HG03108 (cell line): ENCODE data around the gene NEU2.

ENCODE experiments used
- ATAC-seq: cut with Tn5 transposase; IDR thresholded peaks from one replicate; pipeline ENCODE4 v1.9.1; 2021; ENCODE audit warnings: moderate library complexity; ENCODE audit not compliant: unreplicated experiment

NEU2 gene

GRCh38 chr2:233032551-233033320 is at the start of gene NEU2:
Gene NEU2, plus strand, starts transcription at chr2:233032672. Its CDS starts 0 bp downstream, at chr2:233032672.
- no peak for ATAC-seq

DNA sequence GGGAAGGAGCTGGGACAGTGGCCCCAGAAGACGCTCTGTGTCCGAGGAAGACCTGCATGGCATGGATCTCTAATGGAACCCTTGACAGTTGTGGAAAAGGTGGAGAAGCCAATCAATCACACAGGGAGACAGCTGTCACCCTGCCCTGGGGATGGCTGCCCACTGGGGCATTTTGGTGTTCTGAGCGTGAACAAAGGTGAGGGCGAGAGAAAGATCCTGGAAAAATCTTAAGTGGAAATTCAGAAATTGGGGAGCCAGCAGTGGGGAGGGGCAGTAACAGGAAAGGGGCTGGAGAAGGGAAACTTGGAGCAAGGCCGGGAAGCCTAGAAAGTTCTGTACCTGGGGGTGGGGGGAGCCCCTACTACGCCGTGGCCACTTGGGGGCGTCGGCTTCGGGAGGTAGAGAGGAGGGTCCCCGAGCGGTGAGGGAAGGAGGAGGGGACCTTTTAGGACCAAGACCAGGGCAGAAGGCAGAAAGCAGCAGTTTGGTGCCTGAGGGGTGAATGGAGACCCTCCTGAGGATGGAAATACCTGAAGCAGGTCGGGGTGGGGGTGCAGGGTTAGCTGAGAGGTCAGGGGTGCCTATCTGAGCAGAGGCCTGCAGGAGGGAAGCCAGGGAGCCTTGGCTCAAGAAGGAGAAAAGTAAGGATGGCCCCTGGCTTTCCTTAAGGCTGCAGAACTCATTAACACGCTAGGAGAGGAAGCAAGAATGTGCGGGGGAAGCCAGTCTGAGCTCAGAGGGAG is 49.4 kb upstream of the NEU2 start:
- ATAC-seq, result no peak

DNA sequence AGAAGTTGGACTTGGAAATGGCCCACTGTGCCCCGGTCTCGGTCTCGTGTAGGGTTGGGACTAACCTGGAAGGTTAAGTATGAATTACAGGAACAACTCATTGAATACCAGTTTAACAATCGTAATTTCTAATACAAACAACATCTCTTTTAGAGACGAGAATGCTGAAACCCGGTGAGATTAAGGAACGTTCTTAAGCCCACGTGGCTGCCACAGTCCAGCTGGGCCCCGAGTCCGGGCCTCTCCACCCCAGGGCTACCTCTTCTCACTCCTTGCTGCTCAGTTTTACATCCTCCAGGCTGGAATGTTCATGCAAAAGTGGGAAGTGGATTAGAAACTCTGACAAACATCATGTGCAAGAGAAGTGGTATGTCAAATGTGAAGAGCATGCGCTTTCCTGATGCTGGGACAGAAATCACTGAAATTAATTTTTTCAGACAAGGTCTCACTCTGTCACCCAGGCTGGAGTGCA is 48.8 kb upstream of the NEU2 start:
- ATAC-seq, result no peak

GRCh38 chr2:232984451-232985207 is 47.8 kb upstream of the NEU2 start:
- no peak for ATAC-seq

DNA sequence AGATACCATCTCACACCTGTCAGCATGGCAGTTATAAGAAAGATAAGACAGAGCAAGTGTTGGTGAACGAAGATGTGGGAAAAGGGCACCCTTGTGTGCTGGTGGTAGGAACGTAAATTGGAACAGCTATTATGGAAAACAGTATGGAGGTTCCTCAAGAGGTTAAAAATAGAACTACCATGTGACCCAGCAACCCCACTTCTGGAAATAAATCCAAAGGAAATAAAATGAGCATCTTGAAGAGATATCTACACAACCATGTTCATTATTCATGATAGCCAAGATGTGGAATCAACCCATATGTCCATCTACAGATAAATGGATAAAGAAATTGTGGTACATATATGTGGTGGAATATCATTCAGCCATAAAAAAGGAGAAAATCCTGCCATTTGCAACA is 46.3 kb upstream of the NEU2 start:
- ATAC-seq, result no peak

DNA sequence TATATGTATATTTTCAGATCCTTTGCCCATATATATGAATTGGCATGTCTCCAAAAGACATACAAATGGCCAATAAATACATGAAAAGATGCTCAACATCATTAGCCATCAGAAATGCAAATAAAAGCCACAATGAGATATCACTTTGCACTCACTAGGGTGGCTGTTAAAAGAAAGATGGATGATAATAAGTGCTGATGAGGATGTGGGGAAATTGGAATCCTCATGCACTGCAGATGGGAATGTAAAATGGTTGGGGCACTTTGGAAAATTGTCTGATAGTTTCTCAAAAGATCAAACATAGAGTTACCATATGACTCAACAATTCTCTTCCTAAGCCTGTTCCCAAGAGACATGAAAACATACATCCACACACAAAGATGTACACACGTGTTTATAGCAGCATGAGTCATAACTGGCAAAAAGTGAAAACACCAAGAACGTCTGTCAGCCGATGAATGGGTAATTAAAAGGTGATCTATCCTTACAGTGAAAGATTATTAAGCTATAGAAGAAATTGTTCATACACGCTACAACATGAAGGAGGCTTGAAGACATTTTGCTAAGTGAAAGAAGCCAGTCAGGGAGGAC is 39.1 kb upstream of the NEU2 start:
- no peak for ATAC-seq

- ATAC-seq, result no peak
Observed at GRCh38 chr2:232994446-232994845, 38.0 kb upstream of the NEU2 start.

GRCh38 chr2:232997749-232998665 is 34.5 kb upstream of the NEU2 start:
- ATAC-seq, result no peak

DNA sequence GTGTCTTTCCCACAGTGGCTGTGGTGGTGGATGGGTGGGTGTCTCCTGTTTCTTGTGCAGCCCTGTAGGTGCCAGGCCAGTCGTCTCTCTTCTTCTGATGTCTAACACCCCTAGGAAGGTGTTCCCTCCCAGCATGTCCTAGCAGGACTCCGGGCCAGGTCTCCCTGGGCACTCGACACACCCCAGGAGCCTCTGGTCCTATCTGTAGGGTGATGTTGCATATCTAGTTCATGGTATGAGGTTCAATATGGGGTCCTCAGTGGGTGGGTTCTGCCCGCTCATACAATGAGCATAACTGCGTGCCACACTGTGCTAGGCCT is 33.8 kb upstream of the NEU2 start:
- ATAC-seq, result no peak

DNA sequence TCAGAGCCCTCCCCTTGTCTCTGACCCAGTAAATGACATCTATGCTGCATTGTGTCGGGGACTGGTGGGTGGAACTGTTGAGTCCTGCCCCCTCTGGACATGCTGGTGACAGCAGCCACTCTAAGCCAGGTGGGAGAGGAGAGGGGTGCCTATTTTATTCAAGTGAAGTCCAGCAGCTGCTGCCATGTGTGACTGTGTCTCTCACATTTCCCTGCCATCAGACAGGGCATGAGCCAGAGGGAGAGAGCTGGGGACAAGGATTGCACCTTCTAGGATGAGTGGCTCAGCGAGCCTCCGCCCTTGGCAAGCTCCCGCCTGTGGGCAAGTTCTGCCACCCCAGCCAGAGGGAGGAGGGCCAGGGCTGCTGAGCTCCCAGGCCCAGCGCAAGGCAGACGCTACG is 33.1 kb upstream of the NEU2 start:
- ATAC-seq, result no peak

DNA sequence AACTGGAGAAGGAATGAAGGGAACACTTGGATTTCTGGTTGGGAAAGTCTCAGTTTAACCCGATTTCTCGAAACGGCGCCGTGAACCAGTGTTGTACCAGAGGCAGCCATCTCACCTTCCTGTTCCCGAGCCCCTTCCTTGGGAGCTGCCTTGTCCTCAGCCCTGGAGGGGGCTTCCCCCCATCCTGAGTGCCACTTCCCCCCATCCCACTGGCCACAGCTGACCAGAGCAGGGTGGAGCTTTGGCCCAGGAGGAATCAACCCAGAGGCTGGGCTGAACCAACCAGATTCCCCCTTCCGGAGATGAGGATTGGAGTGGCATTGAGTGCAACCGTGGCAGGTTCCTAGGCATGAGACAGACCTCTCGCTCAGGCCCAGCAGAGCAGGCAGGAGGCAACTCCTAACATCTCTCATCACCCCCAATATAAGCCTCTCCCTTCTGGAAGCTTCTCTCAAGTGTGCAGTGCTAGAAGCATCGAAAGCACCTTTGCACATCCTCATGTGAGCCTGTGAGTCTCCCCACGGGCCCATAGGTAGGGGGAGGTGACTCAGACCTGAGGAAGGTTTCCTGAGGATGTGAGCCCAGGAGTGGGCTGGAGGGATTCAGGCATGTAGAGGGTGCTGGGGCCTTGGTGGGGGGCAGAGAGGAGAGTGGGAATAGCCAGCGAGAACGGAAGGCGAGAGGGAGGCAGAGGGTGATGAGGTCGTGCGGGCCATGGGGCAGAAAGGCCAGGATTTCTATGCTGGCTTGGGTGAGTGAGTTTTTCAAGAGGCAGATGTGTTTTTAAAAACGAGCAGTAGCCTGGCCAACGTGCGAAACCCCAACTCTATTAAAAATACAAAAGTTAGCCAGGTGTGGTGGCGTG is 31.4 kb upstream of the NEU2 start:
- ATAC-seq, result no peak

- ATAC-seq, result no peak
Observed at GRCh38 chr2:233002829-233003657, 29.4 kb upstream of the NEU2 start.

DNA sequence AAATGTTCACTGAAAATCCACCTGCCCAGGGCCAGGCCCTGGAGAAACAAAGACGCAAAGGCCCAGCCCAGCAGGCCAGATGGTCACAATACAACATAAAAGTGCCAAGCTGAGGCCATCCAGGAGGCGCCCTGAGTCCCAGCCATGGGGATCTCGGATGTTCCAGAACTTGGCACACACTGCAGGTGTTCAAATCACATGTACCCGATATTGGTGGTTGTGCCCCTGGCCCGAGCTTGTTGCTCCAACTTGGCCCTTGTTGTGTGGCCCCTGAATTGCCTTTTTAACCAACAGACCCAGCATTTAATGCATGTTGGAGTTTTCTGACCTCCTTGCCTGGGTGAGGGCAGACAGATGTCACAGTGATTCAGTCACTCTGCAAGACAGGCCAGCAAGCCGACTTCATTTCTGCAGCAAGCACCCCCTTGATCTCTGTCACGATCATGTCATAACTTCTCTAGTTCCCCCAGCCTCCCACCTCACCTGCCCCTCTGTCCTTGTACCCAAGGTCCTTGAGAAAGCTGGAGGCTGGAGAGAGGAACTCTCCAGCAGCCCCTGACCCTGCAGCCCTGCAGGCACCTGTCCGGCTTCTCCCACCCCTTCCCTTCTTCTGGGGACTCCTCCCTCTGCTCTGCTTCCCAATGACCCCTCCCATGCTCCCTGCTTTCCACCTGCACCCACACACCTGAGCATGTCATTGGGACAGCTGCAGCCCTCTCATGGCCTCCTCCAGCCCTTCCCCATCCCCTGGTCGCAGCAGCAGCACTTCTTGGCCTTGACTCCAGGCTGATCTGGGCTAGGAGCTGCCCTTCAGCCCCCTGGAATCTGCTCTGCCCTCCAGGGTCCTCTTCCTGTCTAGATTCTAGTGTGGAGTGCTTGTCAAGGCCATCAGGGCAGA is 28.6 kb upstream of the NEU2 start:
- no peak for ATAC-seq

- ATAC-seq, result no peak
Observed at GRCh38 chr2:233005096-233005495, 27.4 kb upstream of the NEU2 start.

DNA sequence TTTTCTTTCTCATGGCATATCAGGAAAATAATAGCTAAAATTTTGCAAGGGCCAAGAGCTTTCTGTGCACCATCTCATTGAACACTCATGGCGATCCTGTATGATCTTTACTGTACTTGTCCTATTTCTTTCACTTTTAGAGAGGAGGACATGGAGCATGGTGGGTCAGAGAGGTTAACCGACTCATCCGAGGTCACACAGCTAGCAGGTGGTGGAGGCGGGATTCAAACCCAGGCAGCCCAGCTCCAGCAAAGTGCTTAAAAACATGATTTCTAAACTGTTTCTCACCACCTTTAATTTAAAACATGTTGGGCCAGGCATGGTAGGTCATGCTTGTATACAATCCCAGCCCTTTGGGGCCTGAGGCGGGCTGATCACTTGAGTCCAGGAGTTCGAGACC is 25.8 kb upstream of the NEU2 start:
- ATAC-seq, result no peak

- no peak for ATAC-seq
Observed at GRCh38 chr2:233007270-233007669, 25.2 kb upstream of the NEU2 start.

GRCh38 chr2:233007739-233008138 is 24.7 kb upstream of the NEU2 start:
- ATAC-seq, result no peak
